ENCODE data around the gene SPSB4.

DNA sequence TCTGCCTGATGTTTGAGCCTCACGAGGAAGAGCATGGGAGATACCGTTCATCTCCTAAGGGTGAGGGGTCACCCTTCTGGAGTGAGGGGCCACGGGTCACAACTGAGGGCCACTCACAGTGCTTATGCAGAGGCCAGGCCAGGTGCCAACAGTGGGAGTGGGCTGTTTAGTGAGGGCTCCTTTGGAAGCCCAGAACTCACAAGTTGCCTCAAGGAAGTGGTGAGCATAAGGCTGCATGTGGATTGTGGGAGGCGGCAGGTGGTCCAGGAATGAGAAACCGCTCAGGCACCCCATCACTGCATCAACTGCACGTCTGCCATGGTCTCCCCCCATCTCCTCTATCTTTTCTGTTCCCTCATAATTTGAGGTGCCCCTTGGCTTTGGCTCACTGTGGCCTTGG lies 26.5 kb downstream of the SPSB4 start:
- TF ChIP-seq, protein P1, sequence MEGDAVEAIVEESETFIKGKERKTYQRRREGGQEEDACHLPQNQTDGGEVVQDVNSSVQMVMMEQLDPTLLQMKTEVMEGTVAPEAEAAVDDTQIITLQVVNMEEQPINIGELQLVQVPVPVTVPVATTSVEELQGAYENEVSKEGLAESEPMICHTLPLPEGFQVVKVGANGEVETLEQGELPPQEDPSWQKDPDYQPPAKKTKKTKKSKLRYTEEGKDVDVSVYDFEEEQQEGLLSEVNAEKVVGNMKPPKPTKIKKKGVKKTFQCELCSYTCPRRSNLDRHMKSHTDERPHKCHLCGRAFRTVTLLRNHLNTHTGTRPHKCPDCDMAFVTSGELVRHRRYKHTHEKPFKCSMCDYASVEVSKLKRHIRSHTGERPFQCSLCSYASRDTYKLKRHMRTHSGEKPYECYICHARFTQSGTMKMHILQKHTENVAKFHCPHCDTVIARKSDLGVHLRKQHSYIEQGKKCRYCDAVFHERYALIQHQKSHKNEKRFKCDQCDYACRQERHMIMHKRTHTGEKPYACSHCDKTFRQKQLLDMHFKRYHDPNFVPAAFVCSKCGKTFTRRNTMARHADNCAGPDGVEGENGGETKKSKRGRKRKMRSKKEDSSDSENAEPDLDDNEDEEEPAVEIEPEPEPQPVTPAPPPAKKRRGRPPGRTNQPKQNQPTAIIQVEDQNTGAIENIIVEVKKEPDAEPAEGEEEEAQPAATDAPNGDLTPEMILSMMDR (IDR thresholded peaks at IDR 0.05) = no peak
- no peak for TF ChIP-seq POLR2A (IDR thresholded peaks at IDR 0.05)

All from uterus (tissue), 2 donors.